ENCODE results near the gene TLE7.

TLE7 gene

DNA sequence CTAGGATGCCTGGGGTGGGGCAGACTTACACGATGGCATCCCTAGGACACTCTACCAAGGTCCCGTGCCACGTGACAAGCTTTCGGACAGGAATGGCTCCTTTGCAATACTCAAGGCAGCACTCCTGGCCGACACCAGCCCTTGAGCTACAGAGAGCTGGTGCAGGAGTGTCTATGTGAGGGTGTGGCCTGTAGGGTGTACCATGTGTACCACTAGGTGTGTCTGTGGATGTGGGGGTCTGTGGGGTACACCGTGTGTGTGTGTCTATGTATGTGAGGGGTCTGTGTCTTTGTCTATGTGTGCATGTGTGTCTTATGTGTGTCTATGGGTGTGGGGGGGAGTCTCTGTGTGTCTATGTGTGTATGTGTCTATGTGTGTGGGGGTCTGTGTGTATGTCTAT is 1.9 kb upstream of the TLE7 start:
- no peak for DNase-seq

DNA sequence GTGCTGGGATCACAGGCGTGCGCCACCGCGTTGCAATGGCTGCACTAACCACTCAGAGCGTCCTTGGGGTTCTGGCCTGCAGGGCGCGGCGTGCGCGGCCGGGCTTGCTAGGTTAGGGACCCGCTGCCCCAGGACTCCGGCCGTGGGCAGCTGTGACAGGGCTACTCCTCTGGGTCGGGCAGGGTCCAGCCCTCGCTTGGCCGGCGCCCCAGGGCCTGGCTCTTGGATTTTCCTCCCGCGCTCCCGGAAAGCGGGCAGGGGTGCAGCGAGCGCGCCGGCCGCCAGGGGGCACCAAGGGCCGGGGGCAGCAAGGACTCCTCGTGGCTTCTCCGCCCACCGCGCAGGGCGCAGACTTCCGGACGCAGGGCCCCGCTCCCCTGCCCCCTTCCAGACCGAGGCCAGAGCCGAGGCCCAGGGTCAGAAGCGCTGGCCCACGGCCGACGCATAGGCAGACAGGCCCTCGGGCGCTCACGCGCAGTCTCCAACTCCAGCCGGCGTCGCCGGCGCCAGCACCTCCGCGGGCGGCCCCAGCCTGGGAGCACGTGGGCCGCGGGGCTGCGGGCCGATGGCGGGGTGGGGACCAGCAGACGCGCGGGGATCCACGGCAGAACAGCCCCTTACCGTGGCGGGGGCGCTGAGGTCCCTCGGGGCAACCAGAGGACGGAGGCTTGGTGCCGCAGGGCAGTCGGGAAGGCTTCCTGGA is 355 bp downstream of the TLE7 start:
- no peak for DNase-seq

DNA sequence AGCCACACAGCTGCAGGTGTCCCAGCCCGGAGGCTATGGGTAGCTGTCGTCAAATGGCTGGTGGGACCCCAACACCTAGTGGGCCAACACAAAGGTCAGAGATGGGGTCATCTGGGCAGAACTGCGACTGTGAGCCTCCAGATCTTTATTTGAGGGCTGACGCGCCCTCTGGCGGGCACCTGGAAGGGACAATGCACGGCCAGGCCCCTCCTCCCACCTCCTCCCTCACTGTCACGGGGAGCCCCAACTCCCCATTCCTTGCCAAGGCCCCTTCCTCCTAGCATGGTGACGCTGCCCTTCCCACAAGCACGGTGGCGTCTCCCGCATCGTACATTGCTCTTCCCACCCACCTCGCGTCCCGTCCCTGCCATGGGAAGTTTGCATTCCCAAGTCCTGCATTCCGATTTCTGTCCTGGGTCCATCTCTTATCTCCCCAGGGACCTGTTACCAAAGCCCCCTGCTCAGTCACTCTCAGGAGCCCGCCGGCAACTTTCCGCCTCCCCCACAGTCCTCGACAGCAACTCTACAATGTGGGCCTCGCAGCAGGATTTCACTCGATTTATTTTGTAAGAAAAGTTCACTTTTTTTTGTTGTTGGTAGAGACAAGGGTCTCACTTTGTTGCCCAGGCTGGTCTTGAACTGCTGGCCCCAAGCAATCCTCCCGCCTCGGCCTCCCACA is 1.0 kb downstream of the TLE7 start:
- DNase-seq: no peak

DNA sequence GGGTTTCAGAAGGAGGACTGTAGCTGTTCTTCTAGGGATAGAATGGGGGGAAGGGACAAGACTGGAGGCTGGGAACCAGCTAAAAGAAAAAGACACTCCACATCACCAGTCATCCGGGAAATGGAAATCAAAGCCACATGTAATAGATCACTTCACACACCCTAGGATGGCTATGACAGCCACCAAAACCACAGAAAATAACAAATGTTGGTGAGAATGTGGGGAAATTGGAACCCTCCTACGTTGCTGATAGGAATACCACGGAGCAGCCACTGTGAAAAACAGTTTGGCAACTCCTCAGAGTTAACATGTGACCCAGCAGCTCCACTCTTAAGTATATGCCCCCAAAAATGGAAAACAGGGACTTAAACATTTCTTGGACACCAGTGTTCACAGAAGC is 2.3 kb downstream of the TLE7 start:
- DNase-seq: no peak

DNA sequence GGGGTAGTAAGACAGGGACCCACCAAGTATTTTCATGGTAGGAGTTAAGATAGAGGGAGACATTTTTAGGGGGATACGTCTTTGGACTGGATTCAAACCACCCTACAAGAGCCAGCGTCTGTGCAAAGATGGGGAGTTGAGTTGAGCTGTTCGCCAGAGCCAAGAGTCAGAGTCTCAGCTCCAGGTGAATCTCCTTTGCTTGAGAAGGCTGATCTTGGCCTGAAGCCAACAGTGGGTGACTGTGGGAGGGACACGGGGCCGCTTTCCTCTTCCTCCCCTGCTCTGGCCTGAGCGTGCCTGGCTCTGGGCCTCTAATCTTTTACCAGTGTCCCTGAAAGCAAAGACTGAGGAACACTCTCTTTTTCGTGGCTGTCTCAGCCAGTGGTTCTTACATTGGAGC is 5.4 kb downstream of the TLE7 start:
- no peak for DNase-seq

DNA sequence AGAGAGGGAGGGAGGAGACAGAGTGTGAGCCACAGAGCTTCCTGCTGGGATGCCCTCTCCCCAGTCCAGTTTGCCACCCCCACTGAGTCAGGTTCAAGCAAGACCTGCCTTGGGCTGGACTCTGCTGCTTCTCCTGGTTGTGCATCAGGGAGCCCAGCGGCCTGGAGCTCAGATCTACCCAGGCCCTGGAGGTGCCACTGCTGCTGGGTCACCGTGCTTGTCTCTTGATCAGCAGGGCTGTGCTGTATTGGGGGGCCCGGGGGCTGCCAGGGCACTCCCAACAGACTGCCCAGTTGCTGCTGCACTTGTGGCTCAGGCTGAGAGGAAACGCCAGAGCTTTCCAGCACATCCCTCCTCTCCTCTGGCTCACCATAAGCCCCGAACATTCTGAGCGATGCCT is 8.9 kb downstream of the TLE7 start:
- no peak for DNase-seq

DNA sequence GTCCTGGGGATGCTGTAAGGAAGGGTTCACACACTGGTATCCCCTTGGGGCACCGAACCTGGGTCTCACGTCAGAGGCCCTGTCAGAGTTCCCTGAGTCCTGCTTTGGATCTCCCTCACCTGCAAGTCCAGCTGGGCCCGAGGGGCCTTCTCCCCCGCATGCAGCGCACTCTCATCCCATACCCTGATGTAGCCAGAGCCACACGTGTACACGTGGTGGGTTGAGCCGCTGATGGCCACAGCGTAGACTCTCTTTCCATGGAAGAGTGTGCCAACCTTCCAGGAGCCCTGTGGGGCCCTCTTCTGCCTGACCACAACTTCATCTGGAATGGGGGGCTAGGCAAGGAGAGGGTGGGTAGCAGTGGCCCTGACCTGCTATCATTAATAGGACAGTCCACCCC is 9.9 kb downstream of the TLE7 start:
- no peak for DNase-seq

DNA sequence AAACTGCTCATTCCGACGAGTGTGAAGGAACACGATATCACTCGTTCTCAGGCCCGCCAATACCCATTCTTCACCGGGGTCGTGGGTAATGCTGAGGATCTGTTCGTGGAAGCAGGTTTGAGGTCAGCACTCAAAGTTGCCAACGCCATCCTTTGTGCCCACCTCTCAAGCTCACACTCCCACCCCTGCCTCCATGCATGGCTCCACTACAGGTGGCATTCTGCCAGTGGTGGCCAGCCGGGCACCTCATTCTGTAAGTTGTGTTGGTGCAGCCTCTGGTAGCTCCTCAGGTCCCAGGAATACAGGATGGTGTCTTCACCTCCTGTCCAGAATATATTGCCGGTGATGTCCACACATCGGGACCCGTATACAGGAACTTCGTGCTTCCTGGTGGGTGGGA is 10.7 kb downstream of the TLE7 start:
- no peak for DNase-seq

DNA sequence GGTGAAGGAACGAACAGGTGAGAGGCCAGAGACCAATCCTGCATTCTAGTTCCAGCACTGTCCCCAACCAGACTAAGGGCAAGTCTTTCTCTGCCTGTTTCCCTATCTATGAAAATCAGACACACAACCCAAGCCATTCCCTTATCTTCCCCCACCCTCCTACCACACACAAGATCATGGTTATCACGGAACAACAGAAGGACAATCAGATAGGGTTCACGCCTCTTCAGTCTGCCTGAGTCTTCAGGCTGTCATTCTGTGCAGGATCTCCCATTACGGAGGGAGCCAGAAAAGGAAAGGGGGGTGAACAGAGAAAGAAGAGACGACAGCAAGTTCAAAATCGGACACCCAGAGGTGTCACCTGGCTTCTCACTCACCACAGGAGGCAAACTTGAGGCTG is 11.1 kb downstream of the TLE7 start:
- DNase-seq: no peak

DNA sequence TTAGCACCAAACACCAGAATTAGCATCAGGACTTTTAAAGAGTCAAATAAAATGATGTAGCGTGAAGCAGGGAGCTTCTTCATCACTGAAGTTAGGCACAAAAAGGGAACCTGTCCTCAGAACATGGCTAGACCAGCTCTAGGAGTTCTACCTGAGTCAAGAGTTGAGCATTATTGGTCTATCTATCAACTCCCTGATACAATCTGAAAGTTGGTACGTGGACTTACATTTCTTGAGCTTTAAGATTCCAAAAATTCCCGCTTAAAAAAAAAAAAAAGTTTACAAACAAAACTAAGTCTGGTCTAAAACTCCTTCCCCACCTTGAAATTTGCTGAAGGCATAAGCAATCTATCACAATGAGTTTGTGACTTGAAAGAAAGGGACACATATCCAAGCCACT is 12.3 kb downstream of the TLE7 start:
- DNase-seq: no peak

DNA sequence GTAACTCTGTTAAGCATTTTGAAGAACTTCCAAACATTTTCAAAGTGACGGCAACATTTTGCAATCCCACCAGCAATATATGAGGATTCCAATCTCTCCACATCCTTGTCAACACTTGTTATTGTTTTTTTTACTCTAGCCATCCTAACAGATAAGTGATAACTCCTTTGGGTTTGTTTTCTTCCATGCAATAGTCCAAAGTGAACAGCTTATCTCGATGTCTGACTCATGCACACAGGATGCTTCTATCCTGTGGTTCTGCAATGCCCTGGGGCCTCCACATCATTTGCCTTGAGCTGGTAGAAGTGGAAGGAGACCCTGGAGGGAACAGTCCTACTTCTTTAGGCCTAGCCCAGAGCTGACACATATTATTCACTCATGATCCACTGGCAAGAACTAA is 13.0 kb downstream of the TLE7 start:
- DNase-seq: no peak

DNA sequence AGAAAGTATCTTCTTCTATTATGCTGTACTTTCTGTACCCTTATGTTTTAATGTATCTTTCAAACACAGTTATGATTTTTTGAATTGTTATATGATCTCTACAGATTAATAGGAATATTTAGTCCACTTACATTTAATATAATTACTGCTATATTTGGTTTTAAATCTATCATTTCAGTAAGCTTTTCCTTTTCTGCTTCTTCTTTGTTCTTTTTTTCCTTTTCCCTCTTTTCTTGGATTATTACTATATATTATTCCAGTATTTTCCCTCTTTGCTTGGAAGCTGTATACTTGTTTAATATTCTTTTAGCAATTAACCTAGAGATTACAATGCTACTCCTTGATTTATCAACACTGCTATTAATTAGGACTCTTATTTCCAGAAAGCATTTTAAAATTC is 13.5 kb downstream of the TLE7 start:
- DNase-seq: no peak

DNA sequence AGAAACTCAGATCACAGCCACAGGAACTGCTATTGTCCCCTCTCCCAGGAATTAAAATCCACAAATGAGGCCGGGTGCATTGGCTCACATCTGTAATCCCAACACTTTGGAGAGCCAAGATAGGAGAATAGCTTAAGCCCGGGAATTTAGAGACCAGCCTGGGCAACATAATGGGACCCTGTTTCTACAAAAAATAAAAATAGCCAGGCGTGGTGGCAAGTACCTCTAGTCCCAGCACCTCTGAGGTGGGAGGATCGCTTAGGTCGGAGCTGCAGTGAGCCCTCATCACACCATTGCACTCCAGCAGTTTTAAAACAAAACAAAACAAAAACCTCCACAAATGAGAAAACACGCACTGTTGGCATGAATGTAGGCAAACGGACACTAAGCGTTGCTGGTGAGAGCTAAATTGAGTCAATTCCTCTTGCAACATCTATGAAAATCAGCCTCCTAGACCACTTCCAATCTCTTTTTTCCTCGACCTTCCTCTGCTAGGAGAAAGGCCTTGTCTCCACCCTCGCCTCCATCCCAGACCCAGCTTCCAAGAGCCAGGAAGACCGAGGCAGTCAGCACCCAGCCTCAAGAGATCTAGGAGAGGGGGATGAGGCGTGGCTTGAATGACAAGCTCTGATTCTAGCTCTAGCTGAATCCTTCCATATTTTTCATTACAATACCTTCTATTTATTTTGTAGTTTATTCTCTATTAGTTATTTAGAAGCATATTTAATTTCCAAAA is 14.8 kb downstream of the TLE7 start:
- DNase-seq: no peak

DNA sequence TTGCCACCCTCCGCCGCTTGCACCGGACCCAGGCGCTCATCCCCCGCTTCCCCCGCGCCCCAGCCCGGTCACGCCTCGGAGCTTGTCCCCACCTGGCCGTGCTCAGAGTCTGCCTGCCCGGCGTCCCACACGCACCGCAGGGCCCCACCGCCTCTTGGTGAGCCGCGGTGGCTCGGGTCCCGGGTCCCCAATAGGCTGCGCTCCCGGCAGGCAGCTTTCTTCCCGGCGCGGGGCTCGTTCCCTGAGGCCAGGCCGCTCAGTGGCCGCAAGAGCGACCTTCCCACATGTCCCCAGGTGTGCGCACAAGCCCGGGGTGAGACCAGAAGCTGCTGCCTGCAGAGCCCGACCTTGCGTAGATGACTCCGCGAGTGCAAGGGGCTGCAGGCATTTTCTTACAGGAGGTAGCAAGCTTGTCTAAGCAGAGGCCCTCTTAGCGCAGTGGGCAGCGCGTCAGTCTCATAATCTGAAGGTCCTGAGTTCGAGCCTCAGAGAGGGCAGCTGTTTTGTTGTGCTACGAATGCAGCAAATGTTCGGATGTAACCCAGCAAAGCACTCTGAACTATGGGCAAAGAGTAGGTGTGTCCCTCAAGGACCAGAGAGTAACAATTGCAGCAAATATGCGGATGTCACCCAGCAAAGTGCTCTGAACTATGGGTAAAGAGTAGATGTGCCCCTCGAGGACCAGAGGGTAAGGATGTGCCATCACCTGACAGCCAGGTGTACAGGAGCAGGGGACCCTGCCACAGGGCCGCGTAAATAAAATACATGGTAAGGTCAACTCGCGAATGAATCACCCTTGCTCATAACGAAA is 15.6 kb downstream of the TLE7 start:
- DNase-seq: no peak

DNA sequence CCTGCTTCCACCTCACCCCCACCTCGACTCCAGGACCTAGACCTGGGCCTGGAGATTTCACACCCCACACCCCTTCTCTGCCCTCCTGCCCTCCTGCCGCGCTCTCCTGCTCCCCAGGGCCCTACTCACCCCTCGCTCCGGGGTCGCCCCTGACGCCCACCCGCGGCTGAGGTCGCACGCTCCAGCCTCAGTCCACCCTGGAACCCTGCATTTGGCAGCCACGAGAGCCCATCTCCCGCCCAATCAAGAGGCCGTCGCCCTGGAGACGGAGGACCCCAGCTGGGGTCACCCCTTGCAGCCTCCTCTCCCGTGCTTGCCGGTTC is 16.1 kb downstream of the TLE7 start:
- DNase-seq: no peak

DNA sequence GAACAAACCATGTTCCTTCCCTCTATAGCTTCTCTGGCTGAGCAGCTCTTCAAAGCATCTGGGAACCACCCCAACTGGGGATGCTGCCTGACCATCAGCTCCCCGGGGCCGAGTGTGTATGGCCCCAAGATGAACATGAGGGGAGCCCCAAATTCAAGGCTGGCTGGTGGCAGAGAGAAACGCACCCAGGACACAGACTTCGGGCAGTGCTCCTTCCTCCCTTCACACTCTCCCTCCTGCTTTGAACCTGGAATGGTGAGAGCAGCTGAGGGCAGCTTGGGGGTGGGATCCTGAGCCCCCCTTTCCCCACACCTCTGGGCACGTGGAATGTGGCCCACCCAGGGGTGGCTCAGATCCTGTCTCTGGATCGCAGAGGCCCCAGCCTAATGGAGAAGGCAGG is 17.2 kb downstream of the TLE7 start:
- DNase-seq: no peak

DNA sequence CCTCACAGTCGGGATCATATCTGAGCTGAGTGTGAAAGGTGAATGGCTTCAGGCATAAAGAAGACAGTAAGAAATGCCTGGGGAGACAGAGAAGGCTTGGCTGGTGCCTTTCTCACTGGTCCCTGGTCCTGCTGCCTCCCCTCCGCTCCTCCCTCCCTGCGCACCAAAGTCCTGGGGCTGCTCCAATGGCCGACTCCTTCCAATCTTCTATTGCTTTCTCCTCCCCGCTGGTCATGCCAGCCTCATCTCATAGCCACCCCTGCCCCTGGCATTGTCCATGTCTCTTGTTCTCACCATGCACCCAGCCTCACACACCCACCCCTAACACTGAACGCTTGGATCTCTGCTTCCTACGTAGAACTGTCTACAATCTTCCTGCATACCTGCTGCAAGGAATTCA is 18.0 kb downstream of the TLE7 start:
- DNase-seq: no peak

DNA sequence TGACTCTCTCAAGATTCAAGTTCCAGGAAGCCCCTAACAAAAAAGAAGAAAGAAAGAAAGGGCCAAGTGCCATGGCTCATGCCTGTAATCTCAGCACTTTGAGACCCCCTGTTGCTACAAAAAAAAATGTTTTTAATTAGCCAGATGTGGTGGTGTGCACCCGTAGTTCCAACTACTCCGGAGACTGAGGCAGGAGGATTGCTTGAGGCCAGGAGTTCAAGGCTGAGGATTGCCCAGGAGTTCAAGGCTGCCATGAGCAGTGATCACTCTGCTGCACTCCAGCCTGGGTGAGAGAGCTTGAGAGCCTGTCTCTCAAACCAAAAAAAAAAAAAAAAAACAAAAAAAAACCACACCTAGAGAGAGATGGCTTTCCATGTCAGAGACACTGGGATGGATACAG is 18.8 kb downstream of the TLE7 start:
- DNase-seq: no peak

DNA sequence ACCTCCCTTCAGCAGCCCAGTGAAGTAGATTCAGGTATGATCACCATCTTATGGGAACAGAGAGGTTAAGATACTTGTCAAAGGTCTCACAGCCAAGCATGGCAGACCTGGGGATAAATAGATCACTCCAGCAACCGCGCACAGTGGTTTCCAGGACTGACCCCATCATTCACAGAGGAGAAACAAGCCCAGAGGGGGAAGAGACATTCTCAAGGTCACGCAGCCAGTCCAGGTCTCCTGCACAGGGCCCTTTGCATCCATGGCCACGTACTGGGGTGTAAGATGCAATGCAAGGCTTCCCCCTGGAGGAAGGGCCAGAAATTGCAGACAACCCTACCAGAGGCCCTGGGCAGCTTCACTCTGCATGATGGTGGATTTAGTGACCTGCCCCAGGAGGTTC is 19.9 kb downstream of the TLE7 start:
- no peak for DNase-seq

DNA sequence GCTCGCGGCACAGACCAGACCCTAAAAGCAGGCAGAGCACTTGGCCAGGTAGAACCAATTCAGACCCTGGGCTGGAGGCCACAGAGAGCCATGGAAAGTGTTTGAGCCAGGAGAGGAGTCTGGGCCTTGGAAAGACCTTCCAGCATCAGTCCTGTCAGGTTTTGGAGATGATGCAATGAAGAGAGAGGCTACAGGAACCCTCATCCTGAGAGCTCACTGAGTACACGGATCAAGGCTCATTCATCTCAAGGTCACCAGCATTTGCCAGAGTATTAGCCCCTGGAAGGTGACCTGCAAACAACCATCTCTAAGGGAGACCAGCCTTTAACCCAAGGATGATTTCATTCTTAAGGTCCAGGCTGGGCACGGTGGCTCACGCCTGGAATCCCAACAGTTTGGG is 27.8 kb downstream of the TLE7 start:
- no peak for DNase-seq

DNA sequence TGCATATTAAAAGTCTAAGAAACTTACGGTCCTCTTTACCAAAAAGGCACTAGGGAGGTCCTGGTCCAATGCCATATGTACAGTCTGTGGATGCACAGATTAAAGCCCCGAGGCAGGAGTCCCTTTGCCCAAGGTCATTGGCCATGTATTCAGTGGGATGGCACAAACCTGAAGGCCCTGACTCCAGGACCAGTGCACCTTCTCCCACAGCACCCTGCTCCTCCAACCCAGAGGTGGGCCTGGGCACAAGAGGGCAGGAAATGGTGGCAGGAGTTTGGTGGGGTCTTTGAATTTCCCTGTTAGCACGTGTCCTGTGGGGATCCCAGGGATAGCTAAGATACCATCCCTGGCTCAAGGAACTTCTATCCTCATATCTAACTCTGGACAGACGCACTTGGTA is 28.5 kb downstream of the TLE7 start:
- DNase-seq: no peak

DNA sequence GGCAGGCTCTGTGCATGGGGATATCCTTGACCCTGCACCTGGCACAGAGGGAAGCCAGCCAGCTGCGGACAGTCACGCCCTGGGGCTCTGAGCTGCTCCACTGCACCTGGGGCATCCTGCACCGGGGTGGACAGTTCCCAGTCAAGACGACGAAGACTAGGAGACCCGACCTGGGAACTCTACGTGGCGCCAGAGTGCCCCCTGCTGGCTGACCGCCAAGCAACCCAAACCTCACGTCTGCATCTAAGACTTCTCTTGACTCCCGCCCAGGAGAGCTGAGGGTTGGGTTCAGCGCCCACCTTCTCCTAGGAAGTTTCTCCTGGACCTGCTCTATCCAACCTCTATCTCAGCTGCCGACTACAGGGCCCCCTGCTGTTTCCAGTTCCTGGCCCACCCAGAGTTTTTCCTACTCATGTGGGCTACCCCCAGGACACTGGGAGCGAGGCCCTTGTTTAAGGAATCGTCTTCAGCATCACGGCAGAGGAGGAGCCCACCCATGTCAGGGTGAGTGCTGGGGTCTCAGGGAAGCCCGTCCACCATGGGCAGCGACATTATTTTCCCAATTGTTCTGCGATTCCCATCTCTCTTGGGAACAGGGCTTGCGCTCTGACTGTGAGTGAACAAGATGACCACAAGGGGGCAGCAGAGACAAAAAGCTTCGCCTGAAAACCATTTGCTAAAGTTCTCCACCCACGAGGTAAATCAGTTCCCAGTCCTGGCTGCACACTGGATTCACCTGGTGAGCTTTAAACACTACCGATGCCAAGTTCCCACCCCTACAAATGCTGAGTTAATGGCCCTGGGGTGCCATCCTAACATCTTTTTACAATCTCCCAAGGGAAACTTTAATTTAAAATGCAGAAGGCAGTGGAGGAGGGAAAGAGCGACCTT is 29.3 kb downstream of the TLE7 start:
- DNase-seq: peak; percentile 39

DNA sequence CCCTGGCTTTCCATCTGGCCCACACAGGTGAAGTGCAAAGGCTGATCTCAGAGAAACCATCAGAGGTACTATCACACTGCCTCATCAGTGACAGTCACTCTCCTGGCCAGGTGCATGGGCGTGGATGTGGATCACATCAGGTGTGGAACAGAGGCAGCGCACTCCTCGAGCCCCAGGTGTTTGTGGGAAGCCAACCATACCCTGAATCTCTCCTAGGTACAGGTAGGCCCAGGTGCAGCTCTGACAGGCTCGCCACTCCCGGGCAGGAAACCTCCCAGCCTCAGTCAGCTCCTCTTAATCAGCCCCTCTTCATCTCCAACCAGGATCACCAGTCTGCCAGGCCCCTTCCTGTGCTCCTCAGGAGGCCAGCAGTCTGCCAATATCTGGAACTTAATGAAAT is 31.7 kb downstream of the TLE7 start:
- DNase-seq: no peak

Data from activated effector memory CD4-positive, alpha-beta T cell treated with Interleukin-2 at 50 U/mL for 16 hours (primary cell).